Nephron progenitor cell (in vitro differentiated cells): ENCODE data around the gene ZNF382.

Source experiments
- DNase-seq: peaks from one replicate; pipeline ENCODE4 v3.0.0; 2021
- H3K27ac Mint-ChIP-seq: 2 replicates; pipeline ENCODE4 v1.8.0; 2021; ENCODE audit warnings: mild to moderate bottlenecking, moderate library complexity, mixed read lengths
- H3K27me3 Mint-ChIP-seq: 2 replicates; pipeline ENCODE4 v1.8.0; 2021; ENCODE audit warnings: mild to moderate bottlenecking, low read depth, mixed read lengths; ENCODE audit not compliant: poor library complexity
- H3K36me3 Mint-ChIP-seq: 2 replicates; pipeline ENCODE4 v1.8.0; 2021; ENCODE audit warnings: low read depth, mixed read lengths
- H3K4me1 Mint-ChIP-seq: 2 replicates; pipeline ENCODE4 v1.8.0; 2021; ENCODE audit warnings: mixed read lengths
- H3K4me3 Mint-ChIP-seq: 2 replicates; pipeline ENCODE4 v1.8.0; 2021; ENCODE audit warnings: mild to moderate bottlenecking, moderate library complexity, mixed read lengths
- H3K9me3 Mint-ChIP-seq: 2 replicates; pipeline ENCODE4 v1.8.0; 2021; ENCODE audit warnings: mild to moderate bottlenecking, moderate library complexity, mixed read lengths
- CTCF ChIP-seq: fragments of 200-600 bp; sonication (generic); IDR thresholded peaks from 2 replicates; pipeline ENCODE4 v1.5.0; 2021; ENCODE audit warnings: antibody characterized with exemption

Gene ZNF382

GRCh38 chr19:36605877-36606478, 865 bp downstream of the ZNF382 start:
- no peak for TF ChIP-seq CTCF
- no peak for DNase-seq
- peak overlapping the region; percentile 93 for H3K4me3 Mint-ChIP-seq
- H3K4me1 Mint-ChIP-seq = peaks cover 22% of the 10 kb centered on the region
- peaks cover 11% of the 10 kb centered on the region for H3K27me3 Mint-ChIP-seq
- peaks cover 77% of the 10 kb centered on the region for H3K36me3 Mint-ChIP-seq
- peaks cover 68% of the 10 kb centered on the region for H3K9me3 Mint-ChIP-seq
- no peak overlapping the region for H3K27ac Mint-ChIP-seq

- Mint-ChIP-seq H3K4me1 (no peaks in the 10 kb centered on the region), H3K9me3 (peaks cover 97% of the 10 kb centered on the region), H3K4me3 (no peak overlapping the region), H3K27ac (no peak overlapping the region), H3K36me3 (peaks cover 92% of the 10 kb centered on the region), H3K27me3 (peaks cover 3% of the 10 kb centered on the region)
- no peak for TF ChIP-seq CTCF
- DNase-seq = no peak
Observed at GRCh38 chr19:36627057-36627456, 21.9 kb downstream of the ZNF382 start.

- Mint-ChIP-seq H3K4me1 (no peaks in the 10 kb centered on the region), H3K27me3 (no peaks in the 10 kb centered on the region), H3K9me3 (peaks cover 99% of the 10 kb centered on the region), H3K27ac (no peak overlapping the region), H3K36me3 (peaks cover 95% of the 10 kb centered on the region), H3K4me3 (no peak overlapping the region)
- no peak for TF ChIP-seq CTCF
- no peak for DNase-seq
Observed at GRCh38 chr19:36635342-36635741, 30.2 kb downstream of the ZNF382 start.

GRCh38 chr19:36638862-36639510, 33.9 kb downstream of the ZNF382 start:
- Mint-ChIP-seq H3K27ac (no peak overlapping the region), H3K27me3 (no peaks in the 10 kb centered on the region)

GRCh38 chr19:36646746-36647145, 41.6 kb downstream of the ZNF382 start:
- Mint-ChIP-seq H3K27me3 (no peaks in the 10 kb centered on the region), H3K4me1 (no peaks in the 10 kb centered on the region), H3K9me3 (peaks cover 91% of the 10 kb centered on the region), H3K27ac (no peak overlapping the region), H3K4me3 (no peak overlapping the region), H3K36me3 (peaks cover 89% of the 10 kb centered on the region)
- DNase-seq = no peak
- TF ChIP-seq CTCF = no peak

More at GRCh38 chr19:36638862-36639510, 33.9 kb downstream of the ZNF382 start:
- Mint-ChIP-seq H3K9me3 (peaks cover 98% of the 10 kb centered on the region), H3K4me3 (no peak overlapping the region), H3K4me1 (no peaks in the 10 kb centered on the region), H3K36me3 (peaks cover 94% of the 10 kb centered on the region)
- no peak for DNase-seq
- no peak for TF ChIP-seq CTCF

GRCh38 chr19:36652958-36653357, 47.8 kb downstream of the ZNF382 start:
- H3K4me1 Mint-ChIP-seq = no peaks in the 10 kb centered on the region
- H3K27me3 Mint-ChIP-seq = no peaks in the 10 kb centered on the region
- peaks cover 89% of the 10 kb centered on the region for H3K9me3 Mint-ChIP-seq
- H3K4me3 Mint-ChIP-seq = no peak overlapping the region
- no peak overlapping the region for H3K27ac Mint-ChIP-seq
- no peak for DNase-seq
- peaks cover 96% of the 10 kb centered on the region for H3K36me3 Mint-ChIP-seq
- TF ChIP-seq CTCF = no peak
